Measurements from ENCODE around the gene SAC3D1.

The SAC3D1 gene

DNA sequence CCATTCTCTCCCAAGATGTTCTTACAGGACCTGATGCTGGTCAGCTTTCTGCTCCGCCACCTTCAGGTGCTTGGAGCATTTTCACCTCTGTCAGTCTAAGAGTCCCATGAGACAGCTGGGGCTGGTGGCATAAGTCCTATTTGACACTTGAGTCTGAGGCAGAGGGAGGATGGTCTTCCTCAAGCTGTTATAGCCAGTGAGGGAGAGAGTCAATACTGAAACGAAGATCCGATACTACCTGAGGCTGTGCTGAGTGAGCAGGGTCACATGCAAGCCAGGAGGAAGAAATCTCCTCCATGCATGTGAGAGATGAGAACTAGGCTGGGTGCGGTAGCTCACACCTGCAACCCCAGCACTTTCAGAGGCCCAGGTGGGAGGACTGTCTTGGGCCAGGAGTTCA is 48.6 kb downstream of the SAC3D1 start:
- DNase-seq (ENCODE audit: low spot score): no peak

DNA sequence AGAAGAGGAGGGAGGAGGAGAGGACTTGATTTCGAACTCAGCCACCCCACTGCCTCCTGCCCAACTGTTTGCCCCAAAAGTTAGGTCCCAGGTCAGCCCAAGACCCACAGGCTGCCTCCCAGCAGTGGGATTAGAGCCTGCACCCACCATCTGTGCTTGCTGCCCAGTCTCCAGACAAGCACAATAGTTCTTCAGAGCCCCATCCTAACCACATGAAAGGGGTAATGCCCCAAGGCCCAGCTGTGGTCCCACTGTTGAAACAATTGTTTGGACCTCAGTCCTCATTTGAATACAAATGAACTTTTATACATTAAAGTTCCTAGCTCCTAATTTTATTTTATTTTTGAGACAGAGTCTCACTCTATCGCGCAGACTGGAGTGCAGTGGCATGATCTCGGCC is 49.6 kb downstream of the SAC3D1 start:
- no peak for DNase-seq (ENCODE audit: low spot score)
